ENCODE results near the gene NHSL1. TPM values are rescaled to one million over a fixed set of nuclear protein-coding genes. Genes with fewer than 3 reads are reported as not detected.

NHSL1 gene
- polyA plus RNA-seq, 3 donors = 0.06 to 2.8 (median 0.51) TPM

- Histone ChIP-seq H3K4me2 (replicated peaks; ENCODE audit: extremely low read depth, low read length, poor library complexity, severe bottlenecking) (peak overlapping the region; percentile 99), H3K9me3 (replicated peaks in 1 of 2; ENCODE audit: control insufficient read depth in 1 of 2, insufficient read depth in 1 of 2, low read length in 2 of 2) (no peaks in the 10 kb centered on the region), H3K9ac (ENCODE audit: insufficient read depth, low read length, poor library complexity, severe bottlenecking) (peak overlapping the region; percentile 83), H2AFZ (ENCODE audit: insufficient read depth, low read depth, low read length, poor library complexity, severe bottlenecking) (peak overlapping the region; percentile 90), H4K20me1 (ENCODE audit: insufficient read depth, low read length) (peaks cover 4% of the 10 kb centered on the region), H3K27me3 (ENCODE audit: control insufficient read depth in 2 of 2, insufficient read depth in 2 of 2, low read length in 2 of 2) (no peaks in the 10 kb centered on the region), H3K36me3 (replicated peaks in 1 of 2; ENCODE audit: control insufficient read depth in 1 of 2, insufficient read depth in 2 of 2, low read length in 2 of 2) (peaks cover 17 to 26% of the 10 kb centered on the region in 2 donors), H3K4me1 (ENCODE audit: control insufficient read depth in 1 of 2, insufficient read depth in 2 of 2, low read length in 2 of 2) (peaks cover 22 to 46% of the 10 kb centered on the region in 2 donors), H3K27ac (ENCODE audit: low read depth in 1 of 2, low read length in 2 of 2) (peak overlapping the region; percentile 73 to 92), H3K4me3 (replicated peaks in 1 of 3; ENCODE audit: low read depth in 2 of 3, low read length in 3 of 3) (peak overlapping the region; percentile 50 to 95 (median 87)), H3K79me2 (ENCODE audit: insufficient read depth, low read length) (peaks cover 47% of the 10 kb centered on the region)
- H3K4me3 Mint-ChIP-seq = peak overlapping the region; percentile 90 to 91
- peaks cover 23 to 29% of the 10 kb centered on the region in 2 donors for H3K36me3 Mint-ChIP-seq
- H3K9me3 Mint-ChIP-seq = peaks cover 0 to 1% (median 0%) of the 10 kb centered on the region in 7 donors
- DNase-seq = peak; percentile 8 to 52 (median 37)
- H3K27me3 Mint-ChIP-seq (ENCODE audit: low read depth in 3 of 3) = peaks cover 0 to 2% (median 0%) of the 10 kb centered on the region in 3 donors
- H3K27ac Mint-ChIP-seq = peak overlapping the region; percentile 72 to 91 (median 82)
- H3K4me1 Mint-ChIP-seq = peaks cover 35% of the 10 kb centered on the region
- WGBS (ENCODE audit: insufficient coverage) = 0% methylated on average over 30 of the region's 30 CpGs
- intact Hi-C loops (cut with micrococcal nuclease) = loop anchor here in 1 of 2 donors (10.0 kb wide), 1 partner anchor 371 kb away; the partner anchor contains the start of gene CCDC28A
- no peak for TF ChIP-seq CTCF (IDR thresholded peaks at IDR 0.05)
These were observed 95.9 kb downstream of the NHSL1 start for GRCh38 chr6:138403324-138403800.

- H3K4me1 Mint-ChIP-seq = peaks cover 33% of the 10 kb centered on the region
- peaks cover 0 to 1% (median 0%) of the 10 kb centered on the region in 7 donors for H3K9me3 Mint-ChIP-seq
- Histone ChIP-seq H3K4me3 (replicated peaks in 1 of 3; ENCODE audit: low read depth in 2 of 3, low read length in 3 of 3) (peak overlapping the region; percentile 50 to 95 (median 87)), H4K20me1 (ENCODE audit: insufficient read depth, low read length) (peaks cover 4% of the 10 kb centered on the region), H3K9ac (ENCODE audit: insufficient read depth, low read length, poor library complexity, severe bottlenecking) (no peak overlapping the region), H3K36me3 (replicated peaks in 1 of 2; ENCODE audit: control insufficient read depth in 1 of 2, insufficient read depth in 2 of 2, low read length in 2 of 2) (peaks cover 11 to 21% of the 10 kb centered on the region in 2 donors), H3K9me3 (replicated peaks in 1 of 2; ENCODE audit: control insufficient read depth in 1 of 2, insufficient read depth in 1 of 2, low read length in 2 of 2) (no peaks in the 10 kb centered on the region), H3K4me2 (replicated peaks; ENCODE audit: extremely low read depth, low read length, poor library complexity, severe bottlenecking) (peak overlapping the region; percentile 99), H3K4me1 (ENCODE audit: control insufficient read depth in 1 of 2, insufficient read depth in 2 of 2, low read length in 2 of 2) (peaks cover 22 to 44% of the 10 kb centered on the region in 2 donors), H3K27ac (ENCODE audit: low read depth in 1 of 2, low read length in 2 of 2) (peak overlapping the region in 1 of 2 donors; percentile 92), H3K27me3 (ENCODE audit: control insufficient read depth in 2 of 2, insufficient read depth in 2 of 2, low read length in 2 of 2) (no peaks in the 10 kb centered on the region), H3K79me2 (ENCODE audit: insufficient read depth, low read length) (peaks cover 43% of the 10 kb centered on the region), H2AFZ (ENCODE audit: insufficient read depth, low read depth, low read length, poor library complexity, severe bottlenecking) (peak overlapping the region; percentile 90)
- H3K36me3 Mint-ChIP-seq = peaks cover 19 to 23% of the 10 kb centered on the region in 2 donors
- intact Hi-C loops (cut with micrococcal nuclease) = loop anchor here in 1 of 2 donors (10.0 kb wide), 1 partner anchor 372 kb away; the partner anchor contains the start of gene CCDC28A
- peaks cover 0 to 2% (median 0%) of the 10 kb centered on the region in 3 donors for H3K27me3 Mint-ChIP-seq (ENCODE audit: low read depth in 3 of 3)
- no peak overlapping the region for H3K27ac Mint-ChIP-seq
- peak overlapping the region; percentile 90 to 91 for H3K4me3 Mint-ChIP-seq
- no peak for TF ChIP-seq CTCF (IDR thresholded peaks at IDR 0.05)
- 100% methylated on average over 2 of the region's 8 CpGs for WGBS (ENCODE audit: insufficient coverage)
- no peak for DNase-seq
These were observed 96.5 kb downstream of the NHSL1 start for GRCh38 chr6:138402838-138403187.
